ENCODE measurements around the gene TBL1XR1.

Gene TBL1XR1

GRCh38 chr3:177085794-177086193 is 111.5 kb downstream of the TBL1XR1 start:
- no peak for TF ChIP-seq CTCF (IDR thresholded peaks at IDR 0.05; ENCODE audit: insufficient read depth, low read depth, low read length, missing control alignments)
- H3K4me3 ChIP-seq (ENCODE audit: low read length), result no peak overlapping the region

GRCh38 chr3:177084616-177085015 is 112.7 kb downstream of the TBL1XR1 start:
- DNase-seq (ENCODE audit: low read depth), result peak; percentile 42
- no peak for TF ChIP-seq CTCF (IDR thresholded peaks at IDR 0.05; ENCODE audit: insufficient read depth, low read depth, low read length, missing control alignments)
- no peak overlapping the region for H3K4me3 ChIP-seq (ENCODE audit: low read length)

More at GRCh38 chr3:177085794-177086193, 111.5 kb downstream of the TBL1XR1 start:
- no peak for DNase-seq (ENCODE audit: low read depth)

- no peak for DNase-seq (ENCODE audit: low read depth)
- TF ChIP-seq CTCF (IDR thresholded peaks at IDR 0.05; ENCODE audit: insufficient read depth, low read depth, low read length, missing control alignments), result no peak
- no peak overlapping the region for H3K4me3 ChIP-seq (ENCODE audit: low read length)
Measured at GRCh38 chr3:177080122-177080521, 117.2 kb downstream of the TBL1XR1 start.

- no peak overlapping the region for H3K4me3 ChIP-seq (ENCODE audit: low read length)
- no peak for TF ChIP-seq CTCF (IDR thresholded peaks at IDR 0.05; ENCODE audit: insufficient read depth, low read depth, low read length, missing control alignments)
- no peak for DNase-seq (ENCODE audit: low read depth)
Measured at GRCh38 chr3:177079684-177080083, 117.6 kb downstream of the TBL1XR1 start.

GRCh38 chr3:177071496-177072156 is 125.7 kb downstream of the TBL1XR1 start:
- no peak overlapping the region for H3K4me3 ChIP-seq (ENCODE audit: low read length)
- no peak for TF ChIP-seq CTCF (IDR thresholded peaks at IDR 0.05; ENCODE audit: insufficient read depth, low read depth, low read length, missing control alignments)
- no peak for DNase-seq (ENCODE audit: low read depth)

- no peak overlapping the region for H3K4me3 ChIP-seq (ENCODE audit: low read length)
- no peak for TF ChIP-seq CTCF (IDR thresholded peaks at IDR 0.05; ENCODE audit: insufficient read depth, low read depth, low read length, missing control alignments)
- peak; percentile 58 for DNase-seq (ENCODE audit: low read depth)
Measured at GRCh38 chr3:177069514-177070329, 127.6 kb downstream of the TBL1XR1 start.

Data from epithelial cell of esophagus (primary cell).